Mesenteric fat pad (tissue), 1 donor: ENCODE measurements around the gene ITGB8. TPM values are rescaled to one million over a fixed set of nuclear protein-coding genes. Genes with fewer than 3 reads are reported as not detected.

ENCODE experiments used
- DNase-seq: peaks from one replicate; pipeline ENCODE4 v3.0.0-alpha.2; 2020; ENCODE audit warnings: low spot score
- total RNA-seq: library from RNA; stranded (reverse); fragmentation: NEBNext Ultra II Directional; extraction: Animal tissue kit (Norgen Biotek cat#: 25700); gene quantifications from one replicate; pipeline ENCODE4 v1.2.1, GENCODE V29; 2021
- donor health status: DM: yes; HTN: yes; CAD: no.

Gene ITGB8
- total RNA-seq, 1 donor from 2014 or later: 6.1 TPM

- no peak for DNase-seq
These were observed 123.5 kb downstream of the ITGB8 start for GRCh38 chr7:20454202-20454601.

DNA sequence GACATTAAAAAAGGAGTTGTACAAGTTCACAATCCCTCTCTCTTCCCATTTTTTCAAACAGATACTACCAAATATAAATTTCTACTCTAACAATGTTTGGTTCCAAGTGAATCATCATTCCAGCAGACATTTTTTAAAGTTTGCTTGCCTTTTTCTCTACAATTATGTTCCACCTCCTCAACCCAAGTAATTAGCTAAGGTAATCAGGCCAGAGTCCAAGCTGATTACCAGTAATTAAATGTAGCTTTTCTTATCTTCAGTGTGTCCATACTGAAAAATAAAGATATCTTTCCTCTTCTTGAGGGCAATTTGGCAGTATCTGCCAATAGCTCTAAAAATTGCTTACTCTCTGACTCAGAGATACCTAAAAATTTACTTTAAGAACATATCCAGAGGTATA lies 126.0 kb downstream of the ITGB8 start:
- DNase-seq: no peak

- DNase-seq: no peak
These were observed 127.8 kb downstream of the ITGB8 start for GRCh38 chr7:20458521-20458920.

DNA sequence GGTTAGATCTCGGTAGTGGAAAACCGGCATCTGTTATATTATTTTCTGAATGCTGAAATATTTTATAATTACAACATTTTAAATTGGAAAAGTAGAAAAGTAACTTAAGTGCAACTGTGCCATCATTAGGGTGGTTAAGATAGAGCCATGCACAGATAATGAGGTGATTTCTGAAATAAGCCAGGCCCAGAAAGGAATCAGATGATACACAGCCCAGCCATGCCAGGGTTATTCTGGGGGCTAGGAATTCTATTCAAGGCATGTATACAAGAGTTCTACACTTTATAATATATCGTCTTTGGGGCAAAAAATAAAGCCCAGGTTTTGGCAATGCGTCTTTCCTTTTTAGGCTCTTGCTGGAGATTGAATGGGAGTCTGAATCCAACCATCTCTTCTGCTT lies 128.7 kb downstream of the ITGB8 start:
- no peak for DNase-seq

DNA sequence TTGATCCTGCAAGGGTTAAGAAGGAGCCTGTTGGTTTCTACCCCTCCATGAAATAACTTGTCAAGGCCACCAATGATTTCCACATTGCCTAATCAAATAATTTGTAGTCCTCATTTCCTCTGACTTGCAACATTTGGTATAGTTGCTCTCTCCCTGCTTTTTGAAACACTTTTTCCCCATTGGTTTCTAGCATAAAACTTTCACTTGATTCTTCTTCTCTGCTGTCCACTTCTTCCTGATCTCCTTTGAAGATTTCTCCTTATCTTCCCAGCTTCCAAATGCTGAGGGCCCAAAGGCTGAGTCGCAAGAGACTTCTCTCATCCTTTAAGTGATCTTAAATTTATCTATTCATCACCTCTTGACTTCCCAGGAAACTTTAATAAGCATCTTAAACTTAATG lies 134.2 kb downstream of the ITGB8 start:
- no peak for DNase-seq

Other genes starting within 250 kb of the ITGB8 start
- gene MACC1, start 113.5 kb upstream of the ITGB8 start, total RNA-seq: 7.4 TPM